Endothelial cell of umbilical vein (primary cell): Measurements from ENCODE around the gene SH3PXD2A. TPM values are rescaled to one million over a fixed set of nuclear protein-coding genes. Genes with fewer than 3 reads are reported as not detected.
A peak's percentile ranks its signal among the peaks of the same experiment; 100 is the strongest.

ENCODE experiments used
- BruUV-seq: library from RNA; stranded (reverse); fragments of 400-500 nt; replicated peaks from 2 replicates; lab custom pipeline; 2021; lab: Mats Ljungman, UMichigan
- CTCF ChIA-PET: fragments of 300-600, 350-600 bp; sonication (Branson Sonifier 250); formaldehyde crosslinking; loops from one replicate; lab custom pipeline; 2021; ENCODE audit warnings: antibody characterized with exemption, inconsistent platforms; lab: Charles Lee
- POLR2A ChIA-PET: fragments of 300-600, 350-600 bp; sonication (Branson Sonifier 250); formaldehyde crosslinking; loops from one replicate; lab custom pipeline; 2021; ENCODE audit warnings: antibody characterized with exemption, inconsistent platforms; lab: Charles Lee
- DNase-seq: peaks from one replicate; pipeline ENCODE4 v3.0.0-alpha.2; 2011; ENCODE audit warnings: low read depth, low spot score
- FAIRE-seq: peaks from 2 replicates; lab custom pipeline; 2011; peaks lifted over from hg19 to GRCh38; lab: Jason Lieb, UNC
- H2AFZ ChIP-seq: 2 replicates; pipeline ENCODE4 v1.6.0; 2012; ENCODE audit warnings: low read depth, low read length, control low read depth, inconsistent platforms
- H3K27ac ChIP-seq: 2 replicates; pipeline ENCODE4 v1.5.1; 2011; ENCODE audit warnings: low read depth, mild to moderate bottlenecking, control low read depth, low read length, moderate library complexity; ENCODE audit not compliant: insufficient read depth
- H3K27me3 ChIP-seq, 2 experiments: 2 replicates each; pipeline versions ENCODE4 v1.6.0 to v1.6.1; 2011; ENCODE audit warnings: low read length in 2 of 2, mixed read lengths in 1 of 2; ENCODE audit not compliant: control insufficient read depth in 2 of 2, insufficient read depth in 2 of 2
- H3K36me3 ChIP-seq, 2 experiments: 2 replicates in 1 of 2; 3 replicates in 1 of 2; pipeline ENCODE4 v1.5.1; 2011; ENCODE audit warnings: low read length in 2 of 2, mild to moderate bottlenecking in 1 of 2, moderate library complexity in 1 of 2; ENCODE audit not compliant: control insufficient read depth in 2 of 2, insufficient read depth in 2 of 2; ENCODE audit errors: extremely low read depth in 1 of 2
- H3K4me1 ChIP-seq: 3 replicates; pipeline ENCODE4 v1.5.1; 2011; ENCODE audit warnings: mild to moderate bottlenecking, low read length; ENCODE audit not compliant: control insufficient read depth, insufficient read depth; ENCODE audit errors: extremely low read depth
- H3K4me2 ChIP-seq: 2 replicates; pipeline ENCODE4 v1.6.1; 2011; ENCODE audit warnings: low read length, control low read depth, mixed read lengths; ENCODE audit not compliant: insufficient read depth
- H3K4me3 ChIP-seq, 3 experiments: fragments of 200-600 bp in 1 of 3; sonication (generic), shearing (Covaris generic) in 1 of 3; replicated peaks in 1 of 3; 2 replicates each; pipeline ENCODE4 v1.5.1; 2011 to 2016; ENCODE audit warnings: control low read depth in 3 of 3, low read length in 3 of 3, mild to moderate bottlenecking in 2 of 3, inconsistent platforms in 1 of 3, low read depth in 1 of 3, moderate library complexity in 1 of 3; ENCODE audit not compliant: insufficient read depth in 1 of 3
- H3K79me2 ChIP-seq: 2 replicates; pipeline ENCODE4 v1.6.0; 2012; ENCODE audit warnings: low read length, inconsistent platforms; ENCODE audit not compliant: control insufficient read depth, insufficient read depth
- H3K9ac ChIP-seq: replicated peaks from 2 replicates; pipeline ENCODE3; 2011; ENCODE audit warnings: low read length, control low read depth; ENCODE audit not compliant: insufficient read depth; ENCODE audit errors: extremely low read depth
- H3K9me1 ChIP-seq: replicated peaks from 3 replicates; pipeline ENCODE4 v1.6.0; 2011; ENCODE audit warnings: mild to moderate bottlenecking, low read length; ENCODE audit not compliant: control insufficient read depth, insufficient read depth; ENCODE audit errors: extremely low read depth
- H3K9me3 ChIP-seq: replicated peaks from 2 replicates; pipeline ENCODE4 v1.5.1; 2012; ENCODE audit warnings: low read length, inconsistent platforms; ENCODE audit not compliant: control insufficient read depth, insufficient read depth
- H4K20me1 ChIP-seq: replicated peaks from 2 replicates; pipeline ENCODE3; 2011; ENCODE audit warnings: mild to moderate bottlenecking, low read length; ENCODE audit not compliant: control insufficient read depth, insufficient read depth; ENCODE audit errors: extremely low read depth
- CTCF ChIP-seq, 2 donors: IDR thresholded peaks; 1 replicate in 1 of 2; 2 replicates in 1 of 2; pipeline ENCODE4 v1.5.1; 2011; ENCODE audit warnings: low read length in 2 of 2, mild to moderate bottlenecking in 2 of 2, moderate library complexity in 2 of 2, control low read depth in 1 of 2, inconsistent platforms in 1 of 2, low read depth in 1 of 2; ENCODE audit not compliant: insufficient read depth in 1 of 2; ENCODE audit errors: extremely low read depth in 1 of 2
- EZH2 ChIP-seq: IDR thresholded peaks from 2 replicates; pipeline ENCODE4 v1.6.1; 2012; ENCODE audit warnings: borderline replicate concordance, low read depth, mild to moderate bottlenecking, moderate library complexity, low read length, inconsistent platforms; ENCODE audit not compliant: severe bottlenecking
- FOS ChIP-seq: IDR thresholded peaks from 2 replicates; pipeline ENCODE4 v1.6.1; 2011; ENCODE audit warnings: mild to moderate bottlenecking, low read length, moderate library complexity, borderline replicate concordance; ENCODE audit not compliant: insufficient read depth
- GATA2 ChIP-seq: IDR thresholded peaks from 2 replicates; pipeline ENCODE4 v1.7.0; 2011; ENCODE audit warnings: low read depth, mild to moderate bottlenecking, moderate library complexity, mixed read lengths, low read length; ENCODE audit not compliant: insufficient read length, insufficient read depth
- JUN ChIP-seq: IDR thresholded peaks from 2 replicates; pipeline ENCODE4 v1.6.1; 2011; ENCODE audit warnings: borderline replicate concordance, low read depth; ENCODE audit not compliant: insufficient read length, insufficient read depth
- MYC ChIP-seq: IDR thresholded peaks from one replicate; pipeline ENCODE4 v1.6.1; 2011; ENCODE audit warnings: mild to moderate bottlenecking, low read depth, low read length
- POLR2A ChIP-seq: IDR thresholded peaks from 2 replicates; pipeline ENCODE4 v1.6.1; 2012; ENCODE audit warnings: low read depth, mild to moderate bottlenecking, control low read depth, low read length
- POLR2AphosphoS5 ChIP-seq: IDR thresholded peaks from 2 replicates; pipeline ENCODE4 v1.6.1; 2012; ENCODE audit warnings: low read depth, mild to moderate bottlenecking, control low read depth, low read length, moderate library complexity; ENCODE audit not compliant: insufficient read depth
- dilution Hi-C: fragments of 300-500 bp; cut with MboI; formaldehyde crosslinking; loops from one replicate; pipeline ENCODE4 v1.15.0; 2019; ENCODE audit warnings: low sequenced_read_pairs; ENCODE audit not compliant: extremely low pct_ligation_motif_present
- intact Hi-C: fragments of 100-400 bp; cut with micrococcal nuclease; formaldehyde crosslinking; loops from one replicate; pipeline ENCODE4 v1.10.0; 2022
- polyA plus RNA-seq, 4 experiments: library from polyadenylated mRNA; depleted of rRNA in 3 of 4; stranded (reverse) in 3 of 4; unstranded in 1 of 4; fragments of >200 nt; gene quantifications; 2 replicates each; pipeline versions ENCODE4 v1.2.1 to v1.2.3, GENCODE V29; 2011 to 2012; ENCODE audit warnings: missing spikeins in 1 of 4
- total RNA-seq: library from RNA; stranded (reverse); gene quantifications from 2 replicates; pipeline ENCODE4 v1.2.3, GENCODE V29; 2021
- TF ChIP-seq, protein P1 (sequence below): IDR thresholded peaks from 2 replicates; pipeline ENCODE4 v1.6.1; 2011; ENCODE audit not compliant: insufficient read depth, insufficient read length

The SH3PXD2A gene
- total and polyA plus RNA-seq, 2 donors (not counting 3 experiments of a cell fraction or from before 2014, with no cell fraction given), result 1.4 to 5.1 TPM

GRCh38 chr10:103901299-103901698 is 45.9 kb upstream of the SH3PXD2A start:
- Histone ChIP-seq H3K9me1 (no peaks in the 10 kb centered on the region), H3K4me1 (peaks cover 7% of the 10 kb centered on the region), H3K27ac (no peak overlapping the region), H3K9me3 (no peaks in the 10 kb centered on the region), H2AFZ (peak overlapping the region; percentile 50), H4K20me1 (no peaks in the 10 kb centered on the region), H3K4me2 (peak overlapping the region; percentile 54), H3K79me2 (no peaks in the 10 kb centered on the region), H3K4me3 (no peak overlapping the region), H3K36me3 (peaks cover 2 to 5% of the 10 kb centered on the region in 2 experiments), H3K9ac (no peak overlapping the region), H3K27me3 (no peaks in the 10 kb centered on the region)
- POLR2A ChIA-PET, result no interaction called here
- intact Hi-C loops (loop anchor here (10.0 kb wide), 1 partner anchor 434 kb away; the partner anchor contains the start of gene ITPRIP), dilution Hi-C loops (no loop called here)
- FAIRE-seq (no peak), DNase-seq (peak; percentile 31)
- BruUV-seq, result no TSS peak
- CTCF ChIA-PET, result interaction anchor here (1.1 to 2.4 kb wide), 6 partner anchors 12 to 81 kb away, joined by 3 to 13 read pairs (median 4); no protein-coding TSS in a partner anchor
- TF ChIP-seq GATA2 (no peak), EZH2 (no peak), JUN (no peak), CTCF (IDR thresholded peaks at IDR 0.05; ENCODE audit: extremely low read depth in 1 of 2, insufficient read depth in 1 of 2, low read depth in 1 of 2, low read length in 2 of 2) (no peak), POLR2AphosphoS5 (no peak), MYC (no peak), POLR2A (no peak), FOS (no peak)
- TF ChIP-seq, protein P1, sequence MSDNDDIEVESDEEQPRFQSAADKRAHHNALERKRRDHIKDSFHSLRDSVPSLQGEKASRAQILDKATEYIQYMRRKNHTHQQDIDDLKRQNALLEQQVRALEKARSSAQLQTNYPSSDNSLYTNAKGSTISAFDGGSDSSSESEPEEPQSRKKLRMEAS, result no peak
